ENCODE results near the gene KRT34.
"Not testable (repeated sequence)": the region's sequence is repeated elsewhere in the genome, so short reads cannot be mapped to it uniquely, and the experiment has no call there.

Gene KRT34

DNA sequence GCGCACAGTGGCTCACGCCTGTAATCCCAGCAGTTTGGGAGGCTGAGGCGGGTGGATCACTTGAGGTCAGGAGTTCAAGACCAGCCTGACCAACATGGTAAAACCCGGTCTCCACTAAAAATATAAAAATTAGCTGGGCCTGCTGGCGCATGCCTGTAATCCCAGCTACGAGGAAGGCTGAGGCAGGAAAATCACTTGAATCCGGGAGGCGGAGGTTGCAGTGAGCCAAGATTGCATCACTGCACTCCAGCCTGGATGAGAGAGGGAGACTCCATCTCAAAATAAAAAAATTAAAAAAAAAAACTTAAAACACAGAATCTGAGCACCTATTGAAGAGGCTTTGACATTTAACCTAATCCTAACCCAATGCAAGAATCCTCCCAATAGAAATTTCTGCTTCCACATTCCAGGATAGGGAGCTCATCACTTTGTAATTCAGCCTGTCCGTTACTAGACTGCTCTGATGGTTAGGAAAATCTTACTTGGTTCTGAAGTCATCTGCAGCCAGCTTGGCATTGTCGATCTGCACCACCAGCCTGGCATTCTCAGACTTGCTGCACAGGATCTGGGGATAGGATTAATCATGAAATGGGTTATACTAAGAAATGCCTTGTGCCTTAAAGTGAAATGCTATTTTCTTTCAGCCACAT is 14.6 kb downstream of the KRT34 start:
- no peak for DNase-seq

DNA sequence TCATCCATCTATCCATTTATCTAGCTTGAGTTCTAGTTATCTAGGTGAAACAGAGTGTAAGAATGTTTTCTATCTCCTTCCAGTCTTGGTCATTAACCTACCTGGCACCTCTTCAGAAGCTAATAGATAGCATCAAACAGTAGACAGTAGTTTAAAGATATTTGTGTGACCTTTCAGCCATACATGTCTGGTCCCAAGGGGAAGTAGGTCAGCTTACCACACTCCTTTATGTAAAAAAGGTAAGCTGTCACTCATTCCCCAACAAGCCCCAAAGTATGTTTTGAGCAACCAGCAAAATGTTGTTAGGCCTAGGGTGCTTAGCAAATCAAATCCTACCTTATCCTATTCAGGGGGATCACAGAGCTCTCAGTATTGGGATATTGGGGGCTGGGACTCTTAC is 16.0 kb downstream of the KRT34 start:
- no peak for DNase-seq

DNA sequence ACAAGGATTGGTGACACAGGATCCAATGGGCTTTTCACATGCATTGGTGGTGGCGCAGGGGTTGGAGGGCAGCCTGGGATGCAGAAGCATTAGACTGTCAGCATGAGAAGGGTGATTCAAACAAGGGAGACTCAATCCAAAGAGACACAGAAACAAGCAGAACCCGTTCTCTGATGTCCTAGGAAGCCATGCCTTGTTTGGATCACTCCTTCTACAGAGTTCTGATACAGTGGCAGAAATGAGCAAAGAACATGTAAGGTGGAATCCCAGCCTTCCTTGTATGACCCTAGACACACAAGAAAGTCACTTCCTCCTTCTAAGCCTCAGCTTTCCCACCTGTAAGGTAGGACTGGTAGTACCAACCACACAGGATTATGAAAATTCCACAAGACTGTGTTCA is 18.2 kb downstream of the KRT34 start:
- DNase-seq = no peak

DNA sequence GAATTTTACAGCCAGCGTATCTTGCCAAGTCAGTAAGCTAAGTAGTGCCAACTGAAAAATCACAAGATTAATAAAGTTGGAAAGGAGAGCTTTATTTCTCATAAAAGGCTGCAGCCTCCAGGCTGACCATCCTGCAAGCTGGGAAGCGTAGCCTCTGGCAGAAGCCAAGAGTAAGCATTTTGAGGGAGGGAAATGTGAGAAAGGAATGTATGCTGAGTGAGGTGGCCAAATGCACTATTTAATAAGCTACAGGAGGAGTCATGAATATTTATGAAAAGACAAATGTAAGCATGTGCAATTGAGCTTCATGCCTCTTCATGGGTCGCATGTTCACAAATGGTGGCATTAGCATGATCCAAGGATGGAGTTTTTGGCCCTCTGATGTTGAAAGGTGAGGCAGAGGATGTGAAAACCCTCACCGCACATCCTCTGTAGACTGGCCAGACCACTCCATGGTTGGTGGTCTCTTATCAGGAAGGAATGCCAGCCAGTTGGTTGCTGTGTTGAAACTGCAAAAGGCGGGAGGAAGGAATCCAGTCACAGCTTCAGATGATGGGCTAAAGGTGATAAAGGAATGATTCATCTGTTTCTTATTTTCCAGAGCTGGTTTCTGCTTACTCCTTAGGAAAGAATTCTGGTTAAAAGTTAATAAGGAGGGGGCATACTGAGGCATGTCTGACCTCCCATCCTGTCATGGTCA is 21.7 kb downstream of the KRT34 start:
- no peak for DNase-seq

DNA sequence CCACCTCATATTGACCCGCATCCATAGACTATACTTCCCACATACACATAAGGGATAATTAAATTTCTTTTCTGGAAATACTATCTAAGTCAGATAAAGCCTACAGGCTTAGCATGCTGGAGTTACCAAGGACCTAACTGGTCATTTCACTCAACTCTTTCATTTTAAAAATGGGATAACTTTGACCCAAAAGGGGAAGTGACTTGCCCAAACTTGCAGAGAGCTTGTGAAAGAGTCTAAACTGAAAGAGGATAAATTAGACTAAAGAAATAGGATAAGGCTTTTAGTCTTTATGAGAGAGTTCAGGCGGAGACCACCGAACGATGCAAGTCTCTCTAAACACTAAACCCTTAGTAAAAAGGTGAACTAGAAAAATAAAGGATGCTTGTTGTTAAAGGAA is 27.6 kb downstream of the KRT34 start:
- DNase-seq = no peak

DNA sequence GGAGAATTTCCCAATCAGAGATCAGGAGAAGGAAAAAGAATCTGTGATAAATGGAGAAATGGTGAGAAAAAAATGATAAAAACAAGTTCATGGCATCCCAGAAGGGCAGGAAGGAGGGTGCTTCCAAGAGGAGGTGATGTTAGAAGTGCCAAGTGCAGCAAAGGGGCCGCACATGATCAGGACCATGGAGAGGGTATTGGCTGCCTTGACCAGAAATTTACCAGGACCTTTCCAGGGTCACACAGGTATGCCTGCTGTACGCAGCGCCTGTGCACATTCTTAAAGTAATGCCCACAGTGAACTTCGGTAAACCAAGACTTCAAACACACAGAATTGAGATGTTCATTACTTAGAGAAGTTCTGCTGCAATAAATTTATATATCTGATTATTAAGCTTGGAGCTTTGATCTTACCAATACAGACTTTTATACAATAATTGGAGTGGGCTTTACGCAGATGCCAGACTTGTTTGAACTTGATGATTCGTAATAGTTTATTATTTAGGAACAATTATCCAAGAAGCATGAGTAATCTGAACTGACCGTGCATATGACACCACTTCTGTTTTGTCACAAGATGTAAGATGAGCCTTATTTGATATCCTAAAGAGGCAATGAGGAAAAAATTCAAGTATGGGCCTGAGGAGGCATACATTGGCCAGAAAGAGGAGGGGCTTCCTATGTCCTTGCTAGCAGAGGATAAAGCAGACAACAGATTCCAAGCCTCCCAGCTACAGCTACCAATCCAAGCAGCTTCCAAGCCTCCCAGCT is 29.3 kb downstream of the KRT34 start:
- DNase-seq = no peak

DNA sequence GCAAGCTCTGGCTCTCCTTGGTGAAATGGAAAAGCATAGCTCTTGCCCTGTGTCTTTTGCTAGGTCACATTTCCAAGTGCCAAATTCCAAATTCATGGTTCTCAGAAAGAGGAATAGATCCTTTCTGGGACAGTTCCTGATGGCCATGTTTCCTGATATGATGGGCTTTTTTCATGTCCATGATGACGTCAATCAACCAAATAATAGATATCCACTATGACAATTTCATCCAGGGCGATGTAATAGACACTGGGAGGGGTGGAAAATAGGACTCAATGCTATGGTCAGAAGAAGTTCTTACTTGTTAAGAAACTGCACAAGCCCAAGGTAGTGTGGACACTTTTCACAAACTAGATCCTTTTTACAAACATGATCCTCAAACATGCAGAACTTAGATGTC is 30.9 kb downstream of the KRT34 start:
- DNase-seq = no peak

DNA sequence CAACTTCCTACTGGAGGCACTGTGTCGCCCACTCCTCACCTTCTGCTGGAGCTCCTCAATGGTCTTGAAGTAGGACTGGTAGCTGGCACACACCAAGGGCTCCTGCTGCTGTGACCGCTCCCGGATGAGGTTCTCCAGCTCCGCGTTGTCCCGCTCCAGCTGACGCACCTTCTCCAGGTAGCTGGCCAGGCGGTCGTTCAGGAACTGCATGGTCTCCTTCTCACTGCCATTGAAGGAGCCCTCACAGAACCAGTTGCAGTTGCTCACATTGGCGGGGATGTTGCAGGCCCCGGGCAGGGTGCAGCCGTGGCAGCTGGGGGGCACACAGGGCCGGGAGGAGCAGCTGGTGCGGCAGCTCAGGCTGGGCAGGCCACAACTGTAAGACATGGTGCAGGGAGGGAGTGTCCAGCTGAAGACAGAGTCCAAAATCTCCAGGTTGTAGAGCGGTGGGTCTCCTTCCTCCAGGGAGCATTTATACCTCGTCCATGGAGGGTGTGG is 31.7 kb downstream of the KRT34 start, which contains the start of gene KRT33A:
Gene KRT33A (minus strand): TSS at position 448 of the 498 bp plus-strand sequence. CDS start 61 bp downstream, at position 387.
- DNase-seq = not testable (repeated sequence)

DNA sequence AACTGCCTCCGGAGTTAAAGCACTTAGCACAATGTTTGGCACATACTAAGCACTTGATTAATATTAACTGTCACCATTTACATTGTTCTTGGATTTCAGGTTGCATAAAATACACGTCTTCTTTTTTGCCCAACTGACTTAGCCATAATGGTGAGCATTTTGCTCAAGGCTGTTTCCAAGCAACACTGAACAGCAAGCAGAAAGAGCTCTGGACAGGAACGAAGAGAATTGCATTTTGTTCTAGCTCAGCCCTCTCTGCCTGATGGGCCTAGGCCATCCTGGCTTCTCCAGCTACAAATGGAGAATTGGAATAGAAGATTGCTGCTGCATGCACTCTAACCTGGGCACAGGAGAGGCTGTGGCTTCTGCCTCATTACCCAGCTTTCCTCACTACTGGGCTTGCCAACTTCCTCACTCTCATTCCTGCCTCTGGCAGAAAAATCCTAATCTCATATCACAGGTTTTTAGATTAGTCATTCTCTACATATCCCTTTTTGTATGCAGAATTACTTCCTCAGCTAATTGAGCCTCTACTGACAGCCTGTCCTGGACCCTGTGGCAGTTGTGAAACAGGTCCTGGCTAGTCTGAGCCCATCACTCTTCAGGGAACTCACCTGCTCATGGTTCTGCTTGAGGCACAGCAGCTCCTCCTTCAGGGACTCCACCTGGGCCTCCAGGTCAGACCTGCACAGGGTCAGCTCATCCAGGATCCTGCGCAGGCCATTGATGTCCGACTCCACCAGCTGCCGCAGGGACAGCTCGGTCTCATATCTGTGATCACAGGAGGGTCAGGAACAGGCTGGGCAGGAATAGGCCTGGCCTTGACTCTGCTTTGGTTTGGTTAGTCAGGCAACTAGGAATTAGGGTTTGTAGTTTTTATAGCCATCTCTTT is 34.0 kb downstream of the KRT34 start:
- DNase-seq = peak in 1 of 51 donors; percentile 35

DNA sequence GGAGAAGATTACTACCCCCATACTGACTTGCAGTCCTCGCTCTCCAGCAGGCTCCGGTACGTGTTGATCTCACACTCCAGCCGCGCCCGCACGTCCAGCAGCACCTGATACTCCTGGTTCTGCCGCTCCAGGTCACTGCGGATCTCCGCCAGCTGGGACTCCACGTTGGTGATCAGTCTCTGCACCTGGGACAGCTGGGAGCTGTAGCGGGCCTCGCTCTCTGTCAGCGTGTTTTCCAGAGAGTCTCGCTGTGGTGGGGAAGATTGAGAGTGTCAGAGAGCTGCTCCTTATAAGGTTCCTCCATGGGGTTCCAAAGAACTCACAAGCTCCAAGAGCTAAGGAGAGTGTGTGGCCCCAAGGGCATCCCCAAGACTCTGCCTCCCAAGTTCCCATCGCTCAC is 35.7 kb downstream of the KRT34 start:
- not testable (repeated sequence) for DNase-seq

DNA sequence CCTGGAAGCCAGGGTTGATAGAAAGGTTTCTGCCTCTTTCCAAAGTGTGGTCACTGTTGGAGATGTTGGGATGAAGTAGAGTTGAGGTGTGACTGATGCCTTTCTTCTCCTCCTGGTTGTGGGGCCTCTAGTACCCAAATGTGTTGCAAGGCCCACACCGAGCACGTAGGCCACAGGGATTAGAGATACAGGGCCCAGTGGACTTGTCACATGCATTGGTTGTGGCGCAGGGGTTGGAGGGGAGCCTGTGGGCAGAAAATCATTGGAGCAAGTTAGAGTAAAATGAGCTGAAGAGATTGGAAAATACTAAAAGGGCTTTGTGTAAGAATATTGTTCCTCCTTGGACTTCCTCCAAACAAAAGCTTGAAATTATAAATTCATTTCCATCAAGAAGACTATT is 36.1 kb downstream of the KRT34 start:
- DNase-seq = no peak

DNA sequence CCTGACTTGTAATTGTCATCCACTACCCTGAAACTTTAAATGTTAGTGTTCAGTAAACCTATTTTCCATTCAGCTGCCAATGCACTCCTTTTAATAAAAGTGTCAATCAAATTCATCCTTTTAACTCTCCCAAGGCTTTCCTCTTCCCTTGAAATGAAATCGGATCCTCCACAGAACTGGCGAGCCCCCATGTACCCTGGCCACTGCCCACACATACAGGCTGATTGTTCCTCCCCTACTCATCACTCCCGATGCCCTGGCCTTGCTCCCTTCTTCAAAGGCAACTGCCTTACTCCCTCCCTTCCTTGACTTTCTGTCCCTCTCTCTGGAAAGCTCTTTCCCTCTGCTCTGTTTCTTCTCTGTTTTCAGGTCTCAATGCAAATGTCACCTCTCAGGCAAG is 39.1 kb downstream of the KRT34 start:
- DNase-seq = no peak

DNA sequence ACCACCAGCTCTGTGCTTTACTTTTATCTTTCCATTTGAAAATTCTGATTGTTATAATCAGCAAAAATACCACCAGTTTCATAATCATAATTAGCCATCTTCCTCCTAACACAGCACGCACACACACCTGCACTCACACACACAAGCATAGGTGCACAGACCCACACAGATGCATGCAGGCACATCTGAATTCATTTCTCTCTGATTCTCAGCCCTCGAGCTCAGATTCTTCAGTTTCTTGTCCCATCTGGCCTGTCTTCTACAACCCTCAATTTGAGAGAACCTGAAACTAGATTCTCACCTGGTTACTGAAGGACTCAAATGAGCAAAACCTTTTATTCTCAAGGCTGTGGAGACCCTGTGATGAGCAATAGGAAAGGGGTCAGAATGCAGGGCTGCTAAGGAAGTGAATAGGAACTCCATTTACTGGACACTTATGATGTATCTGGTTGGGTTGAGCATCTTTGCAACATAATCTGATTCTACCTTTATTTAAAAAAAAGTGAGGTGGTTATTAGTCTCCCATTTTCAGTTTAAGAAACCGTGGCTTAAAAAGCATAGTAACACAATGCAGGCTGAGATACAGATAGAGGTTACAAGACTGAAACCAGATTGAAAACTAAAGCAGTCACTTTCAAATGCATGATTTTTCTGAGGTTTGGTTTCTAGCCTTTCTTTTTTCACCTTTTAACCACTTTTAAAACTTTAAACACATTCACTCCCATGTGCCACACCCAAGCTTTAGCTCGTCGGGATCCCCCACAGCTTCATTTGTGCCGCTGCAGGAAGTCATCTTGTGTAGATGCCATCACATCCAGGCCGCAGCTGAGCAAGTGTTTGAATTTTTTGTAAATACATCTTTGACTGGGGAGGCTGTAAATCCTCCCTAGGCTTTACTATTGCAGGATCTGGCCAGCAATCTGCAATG is 40.9 kb downstream of the KRT34 start:
- DNase-seq = no peak

DNA sequence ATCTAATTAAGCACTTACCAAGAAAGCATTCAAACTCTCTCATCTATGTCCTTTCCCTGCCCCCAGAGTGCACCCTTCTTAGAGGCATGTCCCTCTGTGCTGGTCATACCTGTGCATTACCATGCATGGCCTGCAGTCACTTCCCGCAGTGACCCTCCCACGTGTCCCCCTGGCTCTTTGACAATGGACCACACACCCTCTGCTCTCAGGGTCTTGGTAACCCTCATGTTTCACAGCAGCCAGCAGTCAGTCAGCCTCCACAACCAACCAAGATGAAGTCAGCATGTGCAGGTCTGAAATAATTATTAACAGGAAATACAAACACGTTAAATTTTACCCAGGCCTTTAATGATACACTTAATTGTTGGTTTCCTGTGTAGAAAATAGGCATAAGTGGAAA is 41.6 kb downstream of the KRT34 start:
- no peak for DNase-seq

DNA sequence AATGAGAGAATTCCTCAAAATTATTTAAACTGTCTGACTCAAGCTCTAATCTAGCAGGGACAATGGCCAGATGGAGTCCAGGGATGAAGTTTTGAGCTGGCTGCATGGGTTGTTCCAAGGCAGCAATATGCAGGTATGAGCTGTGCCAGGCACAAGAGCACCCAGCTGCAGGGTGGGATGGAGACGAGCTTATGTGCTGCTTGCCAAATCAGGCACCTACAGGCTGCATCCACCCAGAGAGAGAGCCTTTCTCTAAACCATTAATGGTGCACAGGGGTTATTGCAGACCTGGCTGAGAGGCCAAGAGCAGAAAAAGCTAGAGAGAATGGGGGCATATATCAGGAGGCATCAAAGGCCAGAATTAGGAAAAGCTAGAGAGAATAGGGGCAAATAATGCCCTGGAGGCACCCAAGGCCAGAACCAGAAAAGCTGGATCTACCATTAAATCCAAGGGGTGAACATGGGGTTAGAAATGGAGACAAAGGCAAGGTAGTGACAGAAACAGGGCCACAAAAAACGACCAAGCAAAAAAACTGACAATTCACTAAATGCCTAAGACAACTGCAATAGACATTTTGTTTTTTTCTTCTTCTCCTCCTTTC is 42.4 kb downstream of the KRT34 start:
- DNase-seq = no peak

DNA sequence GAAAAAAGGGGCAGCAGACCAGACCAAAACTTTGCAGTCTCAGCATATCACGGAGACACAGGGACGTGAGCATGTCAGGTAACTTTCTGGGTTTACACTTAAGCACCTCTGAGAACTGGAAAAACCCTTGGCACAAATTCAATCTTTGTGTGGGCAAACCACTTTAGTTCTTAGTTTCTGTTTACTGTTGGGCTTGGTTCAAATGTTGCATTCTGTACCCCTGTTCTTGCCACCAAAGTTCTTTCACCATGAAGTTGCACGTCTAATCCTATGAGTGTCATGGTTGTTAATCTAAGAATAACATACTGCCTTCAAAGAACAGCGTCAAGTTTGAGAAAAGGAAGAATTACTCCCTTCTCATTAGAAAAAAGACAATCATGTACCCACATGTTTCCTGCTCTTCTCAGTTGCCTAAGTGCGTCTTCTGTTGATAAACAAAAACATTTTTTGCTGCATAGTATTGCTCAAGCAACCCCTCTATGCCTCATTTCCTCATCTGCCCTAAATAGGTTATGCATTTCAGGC is 43.1 kb downstream of the KRT34 start:
- no peak for DNase-seq

DNA sequence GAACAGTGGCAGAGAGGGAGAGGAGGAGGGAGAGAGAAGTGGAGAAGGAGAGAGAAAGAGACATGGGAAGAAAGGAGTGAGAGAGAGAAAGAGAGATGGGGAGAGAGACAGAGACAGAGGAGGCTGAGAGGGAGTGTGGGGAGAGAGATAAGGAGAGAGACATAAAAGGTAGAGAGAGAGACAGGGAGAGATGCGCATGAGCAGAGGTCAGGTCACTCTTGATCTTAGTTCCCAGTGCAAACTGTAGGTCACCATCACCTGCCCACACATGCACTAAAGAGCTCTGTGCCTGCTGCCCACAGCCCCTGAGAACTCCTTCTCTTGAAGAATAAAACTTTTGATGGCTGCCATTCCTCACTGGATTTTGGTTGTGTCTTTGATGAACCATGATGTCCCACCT is 46.4 kb downstream of the KRT34 start:
- no peak for DNase-seq

DNA sequence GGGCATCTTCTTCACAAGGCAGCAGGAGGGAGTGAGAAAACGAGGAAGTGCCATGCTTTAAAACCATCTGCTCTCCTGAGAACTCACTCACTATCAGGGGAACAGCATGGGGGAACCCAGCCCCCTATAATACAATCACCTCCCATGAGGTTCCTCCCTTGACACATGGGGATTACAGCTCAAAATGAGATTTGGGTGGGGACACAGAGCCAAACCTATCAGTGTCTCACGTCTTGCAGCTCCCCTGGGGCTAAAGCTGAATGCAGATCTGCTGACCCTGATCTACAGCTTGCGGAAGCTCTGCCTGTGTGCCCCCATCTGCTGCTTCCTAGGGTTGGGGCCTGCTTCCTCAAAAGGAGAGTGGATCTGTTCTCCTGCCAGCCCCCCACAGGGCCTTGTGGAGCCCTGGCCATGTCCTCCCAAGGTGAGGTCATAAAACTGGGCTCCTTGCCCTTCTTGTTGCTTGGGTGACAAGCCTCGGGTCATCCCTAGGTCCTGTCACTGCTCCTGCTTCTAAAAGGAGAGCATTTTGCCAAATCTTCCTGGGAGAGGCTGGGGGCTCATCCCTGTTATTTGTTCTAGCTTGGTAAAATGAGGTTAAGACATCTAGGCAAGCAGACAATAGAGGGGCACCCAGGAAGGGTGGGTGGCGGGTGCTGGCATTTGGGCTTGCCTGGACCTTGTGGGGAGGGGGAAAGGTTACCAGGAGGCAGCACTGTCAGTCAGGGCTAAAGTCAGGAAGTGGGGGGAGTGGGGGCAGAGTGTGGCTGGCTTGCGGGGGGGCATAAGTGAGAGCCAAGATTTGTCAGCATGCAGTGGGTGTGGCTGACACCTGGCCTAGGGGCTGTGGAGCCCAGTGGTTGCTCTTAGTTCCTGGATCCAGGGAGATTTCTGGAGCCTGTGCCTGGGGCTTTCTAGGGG is 47.5 kb downstream of the KRT34 start:
- no peak for DNase-seq
